ENCODE results near the gene FGG.

The FGG gene

DNA sequence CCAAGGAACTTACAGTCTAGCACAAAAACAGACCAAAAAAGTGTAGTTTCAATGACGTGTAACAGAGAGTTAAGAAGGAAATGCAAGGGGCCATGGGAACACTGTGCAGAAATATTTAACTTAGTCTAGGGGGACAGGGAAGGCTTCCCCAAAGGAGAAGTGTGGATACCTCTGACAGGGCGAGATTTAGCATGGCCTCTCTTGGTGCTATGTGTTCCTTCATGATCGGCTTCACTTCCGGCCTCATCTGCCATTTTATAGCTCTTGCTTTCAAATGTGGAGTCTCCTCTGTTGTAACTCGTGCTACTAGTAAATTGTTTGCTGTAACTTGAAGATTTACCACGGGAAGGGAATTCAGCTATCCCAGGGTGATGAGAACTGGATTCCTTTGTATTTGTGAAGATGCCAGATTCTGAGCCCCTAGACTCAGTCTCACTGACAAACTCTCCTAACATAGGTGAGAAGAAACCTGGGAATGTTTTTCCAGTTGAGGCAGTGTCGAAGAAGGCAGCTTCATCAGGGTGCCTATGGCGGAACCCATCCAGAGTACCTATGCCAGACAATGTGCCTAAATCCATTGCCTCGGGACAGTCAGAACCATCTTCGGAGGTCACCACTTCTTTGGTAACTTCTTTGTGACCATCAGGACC, 27.0 kb downstream of the FGG start:
- no peak for DNase-seq (ENCODE audit: low read depth)

GRCh38 chr4:154584259-154584658, 28.2 kb downstream of the FGG start:
- DNase-seq (ENCODE audit: low read depth) = no peak

GRCh38 chr4:154583677-154584076, 28.8 kb downstream of the FGG start:
- DNase-seq (ENCODE audit: low read depth) = no peak

DNA sequence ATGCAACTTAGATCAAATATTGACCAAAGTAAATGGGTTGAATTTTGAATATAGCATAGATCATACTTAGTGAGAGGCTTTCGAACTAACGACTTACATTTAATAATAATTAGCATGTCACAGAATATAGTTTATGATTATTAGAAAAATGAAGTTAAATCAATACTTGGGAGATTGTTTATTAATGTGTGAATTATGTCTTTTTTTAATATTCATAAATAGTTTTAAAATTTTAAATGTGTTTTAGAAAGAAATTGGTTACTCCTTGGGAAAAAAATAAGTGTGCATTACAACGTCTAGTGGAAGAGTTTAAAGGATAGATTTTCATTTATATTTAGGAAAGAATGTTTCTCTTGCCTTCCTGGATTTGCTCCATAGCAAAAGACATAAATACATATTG, 29.2 kb downstream of the FGG start:
- DNase-seq (ENCODE audit: low read depth) = no peak

- no peak for DNase-seq (ENCODE audit: low read depth)
These were observed 29.7 kb downstream of the FGG start for GRCh38 chr4:154582723-154583122.

GRCh38 chr4:154579927-154580326, 32.5 kb downstream of the FGG start:
- no peak for DNase-seq (ENCODE audit: low read depth)

DNA sequence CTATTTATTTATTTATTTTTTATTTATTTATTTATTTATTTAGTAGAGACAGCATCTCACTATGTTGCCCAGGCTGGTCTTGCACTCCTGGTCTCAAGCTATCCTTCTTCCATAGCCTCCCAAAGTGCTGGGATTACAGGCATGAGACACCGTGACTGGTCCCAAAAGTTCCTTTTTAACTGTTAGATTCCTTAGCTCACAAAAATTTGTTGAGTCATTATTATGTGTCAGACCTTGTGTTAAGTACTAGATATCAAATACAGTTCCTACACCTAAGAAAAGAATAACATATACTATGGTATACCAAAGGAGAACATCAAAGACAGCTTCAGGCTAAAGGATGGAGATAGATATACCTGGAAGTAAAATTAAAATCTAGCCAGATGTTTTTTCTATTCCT, 33.5 kb downstream of the FGG start:
- DNase-seq (ENCODE audit: low read depth) = no peak

DNA sequence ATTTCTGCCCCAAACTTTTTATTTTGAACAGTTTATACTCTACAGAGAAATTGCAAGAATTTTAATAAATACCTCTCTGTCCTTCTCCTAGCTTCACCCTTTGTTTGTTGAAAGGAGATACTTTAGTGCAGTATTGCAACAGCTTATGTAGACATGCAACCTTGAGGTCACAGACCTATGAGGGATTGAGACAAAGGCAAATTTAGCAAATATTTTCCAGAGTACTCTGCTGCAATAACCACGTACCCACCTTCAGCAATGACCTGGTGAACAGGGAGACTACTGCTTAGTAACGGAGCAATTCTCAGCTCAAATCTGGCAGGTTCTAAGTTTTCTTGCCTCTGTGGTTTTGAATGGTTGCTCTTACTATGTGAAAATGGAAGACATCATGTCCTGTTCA, 35.1 kb downstream of the FGG start:
- DNase-seq (ENCODE audit: low read depth) = no peak

DNA sequence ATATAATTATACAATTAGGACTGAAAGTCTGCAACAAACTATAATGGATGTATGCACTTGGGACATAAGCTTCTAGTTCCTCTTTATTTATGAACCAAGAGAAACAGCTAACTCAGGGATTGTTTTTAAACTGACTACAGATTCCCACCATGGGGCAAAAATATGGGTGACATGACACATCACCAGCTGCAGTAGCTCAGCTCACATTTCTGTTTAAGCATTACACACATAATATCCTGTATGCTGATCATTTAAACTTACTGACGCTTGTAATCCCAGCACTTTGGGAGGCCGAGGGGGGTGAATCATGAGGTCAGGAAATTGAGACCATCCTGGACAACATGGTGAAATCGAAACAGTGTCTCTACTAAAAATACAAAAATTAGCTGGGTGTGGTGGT, 38.1 kb downstream of the FGG start:
- no peak for DNase-seq (ENCODE audit: low read depth)

DNA sequence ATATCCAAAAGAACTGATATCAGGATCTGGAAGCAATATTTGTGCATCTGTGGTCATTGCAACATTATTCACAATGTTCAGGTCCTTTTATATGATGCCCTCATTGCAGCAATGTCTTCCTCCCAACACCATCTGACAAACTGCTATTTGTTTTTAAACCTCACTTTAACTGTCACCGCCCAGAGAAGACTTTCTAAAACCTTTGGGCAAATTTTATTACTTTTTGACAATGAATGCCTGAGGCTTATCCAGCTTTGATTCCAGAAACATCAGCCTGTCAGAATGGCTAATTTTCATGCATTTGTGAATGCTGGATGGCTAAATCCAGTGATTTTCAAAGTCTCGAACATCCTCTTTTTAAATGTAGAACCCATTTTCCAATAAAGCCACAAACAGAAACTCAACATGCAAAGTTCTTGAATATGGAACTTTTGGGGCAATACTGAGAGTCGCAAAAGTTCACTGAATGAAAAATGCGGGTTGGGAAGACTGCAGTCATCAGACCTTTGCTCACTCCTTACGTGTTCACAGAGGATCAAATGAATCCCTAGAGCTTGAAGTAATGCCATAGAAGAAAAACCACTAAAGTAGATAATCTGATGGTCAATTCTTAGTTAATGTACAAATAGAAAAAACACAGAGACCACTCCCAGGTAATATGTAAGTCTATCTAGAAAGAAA, 39.1 kb downstream of the FGG start:
- DNase-seq (ENCODE audit: low read depth) = no peak

DNA sequence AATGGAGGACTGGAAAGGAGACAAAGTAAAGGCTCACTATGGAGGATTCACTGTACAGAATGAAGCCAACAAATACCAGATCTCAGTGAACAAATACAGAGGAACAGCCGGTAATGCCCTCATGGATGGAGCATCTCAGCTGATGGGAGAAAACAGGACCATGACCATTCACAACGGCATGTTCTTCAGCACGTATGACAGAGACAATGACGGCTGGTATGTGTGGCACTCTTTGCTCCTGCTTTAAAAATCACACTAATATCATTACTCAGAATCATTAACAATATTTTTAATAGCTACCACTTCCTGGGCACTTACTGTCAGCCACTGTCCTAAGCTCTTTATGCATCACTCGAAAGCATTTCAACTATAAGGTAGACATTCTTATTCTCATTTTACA, 42.9 kb downstream of the FGG start:
- no peak for DNase-seq (ENCODE audit: low read depth)

GRCh38 chr4:154569028-154569427, 43.4 kb downstream of the FGG start:
- DNase-seq (ENCODE audit: low read depth) = no peak

DNA sequence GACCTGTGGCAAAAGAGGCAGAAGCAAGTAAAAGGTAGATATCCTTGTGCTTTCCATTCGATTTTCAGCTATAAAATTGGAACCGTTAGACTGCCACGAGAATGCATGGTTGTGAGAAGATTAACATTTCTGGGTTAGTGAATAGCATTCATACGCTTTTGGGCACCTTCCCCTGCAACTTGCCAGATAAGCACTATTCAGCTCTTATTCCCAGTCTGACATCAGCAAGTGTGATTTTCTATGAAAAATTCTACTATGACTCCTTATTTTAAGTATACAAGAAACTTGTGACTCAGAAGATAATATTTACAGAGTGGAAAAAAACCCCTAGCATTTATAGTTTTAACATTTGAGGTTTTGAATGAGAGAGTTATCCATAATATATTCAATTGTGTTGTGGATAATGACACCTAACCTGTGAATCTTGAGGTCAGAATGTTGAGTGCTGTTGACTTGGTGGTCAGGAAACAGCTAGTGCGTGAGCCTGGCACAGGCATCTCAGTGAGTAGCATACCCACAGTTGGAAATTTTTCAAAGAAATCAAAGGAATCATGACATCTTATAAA, 45.7 kb downstream of the FGG start:
- no peak for DNase-seq (ENCODE audit: low read depth)

- no peak for DNase-seq (ENCODE audit: low read depth)
These were observed 46.8 kb downstream of the FGG start for GRCh38 chr4:154565704-154566103.

- DNase-seq (ENCODE audit: low read depth) = no peak
These were observed 48.1 kb downstream of the FGG start for GRCh38 chr4:154564311-154564710.

- no peak for DNase-seq (ENCODE audit: low read depth)
These were observed 49.7 kb downstream of the FGG start, which contains the start of gene FGB for GRCh38 chr4:154562697-154563254. TSS of gene FGB (plus strand) at chr4:154563011. CDS start at chr4:154563019, 8 bp downstream.

GRCh38 chr4:154560824-154561231, 51.6 kb downstream of the FGG start:
- DNase-seq (ENCODE audit: low read depth) = no peak

DNA sequence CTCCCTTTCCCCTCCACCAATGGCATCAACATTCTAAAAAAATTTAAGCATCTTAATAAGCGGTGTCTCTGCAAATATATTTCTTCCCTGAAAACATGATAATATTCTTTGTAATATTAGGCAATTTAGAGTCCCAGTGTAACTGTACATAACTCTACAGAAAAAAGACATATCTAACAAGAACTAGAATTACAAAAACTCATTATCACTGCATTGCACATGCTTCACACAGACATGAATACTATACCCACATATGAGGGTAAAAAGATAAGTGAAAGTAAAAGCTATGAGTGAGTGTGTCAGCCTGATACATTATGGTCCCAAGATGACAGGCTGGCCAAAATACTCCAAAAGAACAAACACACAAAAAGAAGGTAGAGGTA, 52.0 kb downstream of the FGG start:
- DNase-seq (ENCODE audit: low read depth) = no peak

GRCh38 chr4:154559494-154560418, 52.7 kb downstream of the FGG start:
- no peak for DNase-seq (ENCODE audit: low read depth)

DNA sequence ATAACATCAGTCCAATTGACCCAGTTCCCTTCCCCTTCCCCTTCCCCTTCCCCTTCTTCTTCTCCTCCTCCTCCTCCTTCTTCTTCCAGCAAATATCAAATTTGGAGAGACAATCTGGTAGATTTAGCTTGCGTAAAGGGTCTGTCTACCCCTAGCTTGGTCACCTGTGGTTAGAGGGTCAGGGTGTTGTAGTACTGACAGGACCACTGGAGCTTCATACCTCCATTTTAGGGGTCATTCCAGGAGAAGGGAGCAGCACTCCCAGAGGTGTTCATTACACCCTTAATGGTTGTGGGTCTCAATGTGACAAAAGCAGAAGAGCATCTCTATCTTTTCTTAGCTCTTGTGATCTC, 53.3 kb downstream of the FGG start:
- no peak for DNase-seq (ENCODE audit: low read depth)

All from stimulated activated CD8-positive, alpha-beta memory T cell treated with anti-CD3 and anti-CD28 coated beads, Interleukin-12 subunit alpha, Interleukin-12 subunit beta, amount 100 ng/mL, for 1 hour (primary cell).